GM12878 (cell line): ENCODE data around the gene OR51D1. TPM values are rescaled to one million over a fixed set of nuclear protein-coding genes. Genes with fewer than 3 reads are reported as not detected.
A peak's percentile ranks its signal among the peaks of the same experiment; 100 is the strongest.

Source experiments
- ATAC-seq: fragments of 200-7000 bp; cut with Tn5 transposase; 3 replicates; pipeline ENCODE4 v1.9.1; 2020; ENCODE audit warnings: mild to moderate bottlenecking, moderate library complexity
- BruUV-seq: library from RNA; stranded (reverse); fragments of 400-500 nt; replicated peaks from 2 replicates; lab custom pipeline; 2021; lab: Mats Ljungman, UMichigan
- CTCF ChIA-PET: fragments of 300-600 bp; sonication (Branson Sonifier 250); formaldehyde crosslinking; extraction: SDS; loops from one replicate; lab custom pipeline; 2021; ENCODE audit warnings: inconsistent platforms; lab: Yijun Ruan, JAX
- POLR2A ChIA-PET: fragments of 350-600 bp; formaldehyde crosslinking; extraction: SDS; loops from one replicate; lab custom pipeline; 2021; ENCODE audit warnings: inconsistent platforms; lab: Charles Lee
- RAD21 ChIA-PET: fragments of 300-600 bp; sonication (Branson Sonifier 250); formaldehyde crosslinking; loops from one replicate; lab custom pipeline; 2023; ENCODE audit warnings: antibody characterized with exemption; ENCODE audit not compliant: unreplicated experiment; lab: Charles Lee
- SMC1A ChIA-PET: fragments of 300-600 bp; sonication (Branson Sonifier 250); formaldehyde crosslinking; loops from one replicate; lab custom pipeline; 2023; ENCODE audit not compliant: unreplicated experiment, uncharacterized antibody; lab: Charles Lee
- DNase-seq: peaks from one replicate; pipeline ENCODE4 v3.0.0-alpha.2; 2011; ENCODE audit warnings: low read depth, low spot score
- FAIRE-seq: peaks from 3 replicates; lab custom pipeline; 2011; peaks lifted over from hg19 to GRCh38; lab: Jason Lieb, UNC
- H2AFZ ChIP-seq: 2 replicates; pipeline ENCODE4 v1.6.0; 2011; ENCODE audit warnings: low read depth, low read length, control low read depth; ENCODE audit not compliant: control insufficient read depth
- H3K27ac ChIP-seq: 2 replicates; pipeline ENCODE4 v1.5.1; 2011; ENCODE audit warnings: control low read depth; ENCODE audit not compliant: control insufficient read depth, insufficient read depth
- H3K27me3 ChIP-seq, 2 experiments: replicated peaks in 1 of 2; 2 replicates each; pipeline versions ENCODE4 v1.6.0 to v1.6.1; 2011; ENCODE audit warnings: low read length in 1 of 2; ENCODE audit not compliant: control insufficient read depth in 2 of 2, insufficient read depth in 2 of 2
- H3K36me3 ChIP-seq, 2 experiments: 2 replicates each; pipeline ENCODE4 v1.5.1; 2011; ENCODE audit warnings: low read length in 1 of 2; ENCODE audit not compliant: control insufficient read depth in 2 of 2, insufficient read depth in 2 of 2
- H3K4me1 ChIP-seq: 2 replicates; pipeline ENCODE4 v1.6.1; 2011; ENCODE audit warnings: mild to moderate bottlenecking, low read length, moderate library complexity, mixed read lengths; ENCODE audit not compliant: control insufficient read depth, insufficient read depth
- H3K4me2 ChIP-seq: 2 replicates; pipeline ENCODE4 v1.6.0; 2011; ENCODE audit warnings: control low read depth; ENCODE audit not compliant: control insufficient read depth, insufficient read depth
- H3K4me3 ChIP-seq: fragments of 200-600 bp; sonication (generic); 2 replicates; pipeline ENCODE4 v1.5.1; 2016
- H3K79me2 ChIP-seq: 2 replicates; pipeline ENCODE4 v1.6.0; 2011; ENCODE audit warnings: low read length; ENCODE audit not compliant: control insufficient read depth, insufficient read depth
- H3K9ac ChIP-seq: 2 replicates; pipeline ENCODE4 v1.8.0; 2011; ENCODE audit warnings: low read length, control low read depth, mixed read lengths; ENCODE audit not compliant: control insufficient read depth, insufficient read depth
- H3K9me3 ChIP-seq: replicated peaks from 3 replicates; pipeline ENCODE4 v1.5.1; 2011; ENCODE audit warnings: mild to moderate bottlenecking, low read length; ENCODE audit not compliant: control insufficient read depth, insufficient read depth
- H4K20me1 ChIP-seq: 2 replicates; pipeline ENCODE4 v1.6.0; 2011; ENCODE audit not compliant: control insufficient read depth, insufficient read depth
- EED ChIP-seq: sonication (generic); IDR thresholded peaks from 2 replicates; pipeline ENCODE4 v1.6.1; 2016; ENCODE audit warnings: antibody characterized with exemption, low read depth
- ETV6 ChIP-seq, 2 experiments: fragments of 450-650 bp in 1 of 2; IDR thresholded peaks in 1 of 2; conservative IDR thresholded peaks in 1 of 2; 2 replicates each; pipeline ENCODE4 v1.6.1; 2014; ENCODE audit warnings: antibody characterized with exemption in 1 of 2, borderline replicate concordance in 1 of 2, low read depth in 1 of 2, mild to moderate bottlenecking in 1 of 2, moderate library complexity in 1 of 2
- GABPA ChIP-seq: IDR thresholded peaks from 2 replicates; pipeline ENCODE4 v1.6.1; 2014; ENCODE audit warnings: antibody characterized with exemption, low read depth, mild to moderate bottlenecking, inconsistent platforms
- IKZF2 ChIP-seq, 2 experiments: fragments of 450-650 bp; IDR thresholded peaks; 2 replicates each; pipeline ENCODE4 v1.6.1; 2017; ENCODE audit warnings: mild to moderate bottlenecking in 2 of 2, moderate library complexity in 2 of 2
- IRF5 ChIP-seq: fragments of 450-650 bp; IDR thresholded peaks from 2 replicates; pipeline ENCODE4 v1.6.1; 2017; ENCODE audit warnings: borderline replicate concordance
- SIX5 ChIP-seq: IDR thresholded peaks from 2 replicates; pipeline ENCODE4 v1.6.1; 2011; ENCODE audit warnings: mild to moderate bottlenecking, low read depth, low read length, moderate library complexity; ENCODE audit not compliant: severe bottlenecking
- SPI1 ChIP-seq: IDR thresholded peaks from 2 replicates; pipeline ENCODE4 v1.6.1; 2011; ENCODE audit warnings: low read depth, mild to moderate bottlenecking, low read length, moderate library complexity, borderline replicate concordance; ENCODE audit not compliant: insufficient read depth
- YY1 ChIP-seq: IDR thresholded peaks from 2 replicates; pipeline ENCODE4 v1.6.1; 2011; ENCODE audit warnings: low read depth, mild to moderate bottlenecking, low read length
- WGBS: methylation state at CpG from one replicate; pipeline ENCODE4 v1.1.6; 2016; ENCODE audit warnings: low lambda C conversion rate; ENCODE audit not compliant: insufficient replicate concordance, insufficient coverage; ENCODE audit errors: missing lambda C conversion rate; 5-methylcytosine and 5-hydroxymethylcytosine counted together
- in situ Hi-C: fragments of 300-500 bp; cut with MboI; formaldehyde crosslinking; loops from 9 replicates; pipeline ENCODE4 v1.14.3; 2018; ENCODE audit warnings: mixed read lengths
- intact Hi-C: fragments of 100-400 bp; cut with micrococcal nuclease; formaldehyde crosslinking; loops from one replicate; pipeline ENCODE4 v1.14.2; 2022; ENCODE audit not compliant: unreplicated experiment
- polyA plus RNA-seq, 11 experiments: library from polyadenylated mRNA; depleted of rRNA in 4 of 11; unstranded in 6 of 11; stranded (reverse) in 5 of 11; fragments of >200 nt; fragmentation: Nextera tagmentation in 4 of 11; fragmentation: Illumina TruSeq in 1 of 11; extraction: Ambion mirVana in 4 of 11; extraction: Trizol in 1 of 11; gene quantifications; 1 replicate in 1 of 11; 2 replicates in 10 of 11; pipeline versions ENCODE4 v1.2.1 to v1.2.3, GENCODE V29; 2011 to 2016; ENCODE audit warnings: inconsistent platforms in 2 of 11, missing spikeins in 2 of 11, low read depth in 1 of 11
- total RNA-seq, 4 experiments: library from RNA; depleted of rRNA in 3 of 4; stranded (reverse); fragments of >200 nt in 3 of 4; fragmentation: Illumina TruSeq in 1 of 4; extraction: Trizol in 1 of 4; gene quantifications; 2 replicates each; pipeline versions ENCODE4 v1.2.1 to v1.2.3, GENCODE V29; 2013 to 2021

Gene OR51D1
- total and polyA plus RNA-seq, 10 of the 15 experiments (the other 5 are each of a cell fraction or from before 2014, with no cell fraction given): 0.06 TPM; not detected in 9

- ATAC-seq: no peak
- WGBS: 14% methylated on average over 3 of the region's 3 CpGs
- Histone ChIP-seq H3K4me3 (peak overlapping the region; percentile 28; the same call in 1 of the 2 replicates), H3K9me3 (no peaks in the 10 kb centered on the region; the same call in 2 of the 3 replicates), H3K36me3 (no peaks in the 10 kb centered on the region), H3K27me3 (no peaks in the 10 kb centered on the region; a peak in 1 of 4 replicates), H3K79me2 (peaks cover 3% of the 10 kb centered on the region; the same call in 1 of the 2 replicates), H2AFZ (peak overlapping the region; percentile 83), H3K4me1 (peaks cover 3% of the 10 kb centered on the region; the same call in 1 of the 2 replicates), H3K9ac (no peak overlapping the region), H4K20me1 (no peaks in the 10 kb centered on the region), H3K27ac (no peak overlapping the region), H3K4me2 (peak overlapping the region; percentile 75)
- TF ChIP-seq GABPA (0 out of 2 replicates have a peak, but pooled peaks have one; percentile 9), ETV6 (conservative IDR thresholded peaks at IDR 0.05 in 1 of 2, IDR thresholded peaks at IDR 0.05 in 1 of 2; ENCODE audit: borderline replicate concordance in 1 of 2, low read depth in 1 of 2) (peak in 1 of 2 experiments; percentile 49; a peak in 2 of 4 replicates), YY1 (0 out of 2 replicates have a peak, but pooled peaks have one; percentile 21), SIX5 (no peak), EED (peak; percentile 20; the same call in 1 of the 2 replicates), SPI1 (peak; percentile 69; the same call in 1 of the 2 replicates), IKZF2 (IDR thresholded peaks at IDR 0.05) (peak; percentile 31 to 37; a peak in 3 of 4 replicates), IRF5 (no peak)
- no TSS peak for BruUV-seq
- ChIA-PET RAD21 (no interaction called here), POLR2A (no interaction called here), CTCF (no interaction called here), SMC1A (no interaction called here)
- in situ Hi-C loops: no loop called here
- DNase-seq: no peak
- FAIRE-seq: no peak
- intact Hi-C loops: no loop called here
Observed at GRCh38 chr11:4610258-4610935, 26.9 kb upstream of the OR51D1 start.
